HG03066 (cell line): Measurements from ENCODE around the gene SLC35F2.
A peak's percentile ranks its signal among the peaks of the same experiment; 100 is the strongest.
"Not testable (repeated sequence)": the region's sequence is repeated elsewhere in the genome, so short reads cannot be mapped to it uniquely, and the experiment has no call there.

Experiments used
- ATAC-seq: cut with Tn5 transposase; IDR thresholded peaks from one replicate; pipeline ENCODE4 v1.9.1; 2021; ENCODE audit warnings: low read depth; ENCODE audit not compliant: unreplicated experiment

Gene SLC35F2

DNA sequence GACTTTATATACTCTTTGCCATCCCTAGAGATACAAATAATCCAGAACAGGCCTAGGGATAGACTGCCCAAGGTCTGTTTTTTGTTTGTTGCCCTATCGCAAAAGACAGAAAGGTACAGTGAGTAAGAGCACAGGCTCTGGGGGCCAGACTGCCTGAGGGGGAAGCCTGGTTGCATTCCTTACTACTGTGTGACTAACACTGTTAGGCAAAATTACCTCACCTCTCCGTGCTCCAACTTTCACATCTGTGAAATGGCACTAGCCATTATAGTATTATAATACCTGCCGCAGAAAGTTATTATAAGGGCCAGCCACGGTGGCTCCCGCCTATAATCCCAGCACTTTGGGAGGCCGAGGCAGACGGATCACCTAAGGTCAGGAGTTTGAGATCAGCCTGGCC, 14.5 kb downstream of the SLC35F2 start:
- ATAC-seq: no peak

DNA sequence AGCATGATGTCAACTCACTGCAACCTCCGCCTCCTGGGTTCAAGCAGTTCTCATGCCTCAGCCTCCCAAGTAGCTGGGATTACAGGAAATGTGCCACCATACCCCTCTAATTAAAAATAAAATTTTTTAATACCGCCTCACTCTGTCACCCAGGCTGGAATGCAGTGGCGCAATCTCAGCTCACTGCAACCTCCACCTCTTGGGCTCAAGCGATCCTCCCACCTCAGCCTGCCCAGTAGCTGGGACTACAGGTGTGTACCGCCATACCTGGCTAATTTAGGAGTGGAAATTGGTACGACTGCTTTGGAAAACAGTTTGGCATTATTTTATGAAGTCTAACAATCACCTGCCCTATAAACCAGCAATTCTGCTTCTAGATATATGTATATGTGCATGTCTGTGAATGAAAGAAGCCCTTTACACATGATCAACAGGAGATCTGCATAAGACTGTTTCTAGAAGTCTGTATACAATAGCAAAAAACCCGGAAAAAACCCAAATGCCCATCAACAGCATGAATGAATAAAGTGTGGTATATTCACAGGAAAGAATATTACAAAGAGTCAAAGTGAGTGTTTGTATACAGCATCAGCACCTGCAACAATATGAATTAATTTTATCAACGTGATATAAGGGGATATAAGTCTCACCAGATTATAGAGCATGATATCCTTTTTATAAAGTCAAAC, 16.0 kb downstream of the SLC35F2 start:
- no peak for ATAC-seq

DNA sequence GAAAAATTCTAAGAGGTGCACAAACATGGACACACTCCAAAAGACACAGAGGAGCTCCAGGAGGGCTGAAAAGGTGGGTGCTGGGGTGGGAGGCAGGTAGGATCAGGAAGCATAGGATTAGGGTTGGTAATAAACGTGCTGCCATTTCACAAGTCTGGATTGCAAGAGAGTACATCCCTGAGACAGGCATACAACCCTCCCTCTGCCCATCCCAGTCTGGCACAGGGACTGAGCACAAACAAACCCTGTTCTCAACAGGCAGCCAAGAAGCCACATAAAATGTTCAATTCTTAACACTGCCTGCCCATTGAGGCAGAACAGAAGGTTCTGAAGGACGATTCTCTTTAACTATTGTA, 18.5 kb downstream of the SLC35F2 start:
- peak; percentile 35 for ATAC-seq

DNA sequence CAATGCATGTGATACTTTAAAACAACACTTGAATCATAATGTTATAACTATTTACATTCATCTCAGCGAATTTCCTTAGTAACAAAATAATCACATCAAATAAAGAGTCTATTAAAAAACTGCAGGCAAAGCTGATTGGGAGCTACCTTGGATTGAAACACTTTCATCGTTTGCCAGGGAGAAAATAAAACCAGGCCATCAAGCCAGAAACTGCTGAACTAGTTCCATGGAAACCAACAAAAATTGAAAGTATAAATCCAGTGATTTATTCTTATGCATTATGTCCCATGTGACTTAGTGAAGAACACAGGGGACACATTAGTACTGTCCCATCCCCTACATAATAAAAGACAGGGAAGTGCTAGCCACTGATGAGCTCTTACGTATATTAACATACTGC, 21.7 kb downstream of the SLC35F2 start:
- ATAC-seq: no peak

DNA sequence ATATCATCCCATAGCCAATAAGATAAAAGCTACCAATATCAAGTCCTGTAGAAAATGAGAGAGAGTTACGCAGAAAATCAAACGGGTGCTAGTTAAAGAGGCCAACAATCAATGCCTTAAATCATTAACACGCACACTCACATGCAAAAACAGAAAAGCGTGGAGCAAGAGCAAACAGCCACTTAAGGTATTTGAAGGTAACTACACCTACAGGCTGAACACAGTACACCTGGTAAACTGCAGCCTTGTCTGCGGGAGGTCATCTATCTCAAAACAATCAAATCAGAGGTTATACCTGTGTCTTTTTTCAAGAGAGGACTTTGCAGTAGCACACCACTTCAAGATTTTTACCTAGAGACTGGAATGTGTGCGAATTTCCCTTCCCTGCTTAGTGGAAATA, 23.6 kb downstream of the SLC35F2 start:
- no peak for ATAC-seq

DNA sequence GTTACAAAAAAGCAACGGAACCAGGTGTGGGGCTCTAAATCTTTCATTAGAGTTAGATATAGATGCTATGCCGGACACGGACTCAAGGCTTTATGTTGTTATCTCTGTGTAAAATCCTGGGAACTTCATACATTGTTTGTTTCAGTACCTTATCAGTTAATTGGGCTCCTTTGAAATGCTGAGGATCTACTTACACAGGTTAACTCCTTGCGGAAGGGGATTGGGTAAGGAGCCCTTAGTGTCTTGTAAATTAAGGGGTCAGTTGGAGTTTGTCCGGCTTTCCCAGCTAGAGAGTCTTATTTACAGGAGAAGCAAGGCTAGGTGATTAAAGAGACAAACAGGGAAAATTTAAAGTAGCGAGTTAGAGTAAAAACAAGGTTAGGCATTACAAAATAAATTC, 24.7 kb downstream of the SLC35F2 start:
- ATAC-seq: not testable (repeated sequence)

DNA sequence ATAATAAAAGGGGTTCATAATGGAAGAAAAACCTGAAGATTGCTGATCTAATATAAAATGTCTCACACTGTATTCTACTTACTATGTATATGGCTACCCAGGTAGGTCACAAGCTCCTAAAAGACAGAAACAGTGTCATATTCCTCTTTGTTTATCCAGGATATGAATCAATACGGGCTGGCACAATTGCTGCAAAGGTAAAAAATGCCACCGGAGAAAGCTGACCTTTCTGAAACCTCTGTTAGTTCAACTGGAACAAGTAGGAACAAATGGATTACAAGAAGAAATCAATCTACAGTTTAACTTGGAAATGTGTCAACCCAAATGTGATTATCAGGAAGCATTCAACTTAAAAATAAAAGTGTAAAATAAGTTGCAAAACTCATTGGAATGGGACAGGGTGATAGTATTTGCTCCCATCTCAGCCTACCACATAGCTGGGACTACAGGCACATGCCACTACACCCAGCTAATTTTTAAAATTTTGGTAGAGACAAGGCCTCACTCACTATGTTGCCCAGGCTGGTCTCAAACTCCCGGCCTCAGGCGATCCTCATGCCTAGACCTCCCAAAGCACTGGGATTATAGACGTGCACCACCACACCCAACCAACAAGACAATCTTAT, 27.6 kb downstream of the SLC35F2 start:
- no peak for ATAC-seq

DNA sequence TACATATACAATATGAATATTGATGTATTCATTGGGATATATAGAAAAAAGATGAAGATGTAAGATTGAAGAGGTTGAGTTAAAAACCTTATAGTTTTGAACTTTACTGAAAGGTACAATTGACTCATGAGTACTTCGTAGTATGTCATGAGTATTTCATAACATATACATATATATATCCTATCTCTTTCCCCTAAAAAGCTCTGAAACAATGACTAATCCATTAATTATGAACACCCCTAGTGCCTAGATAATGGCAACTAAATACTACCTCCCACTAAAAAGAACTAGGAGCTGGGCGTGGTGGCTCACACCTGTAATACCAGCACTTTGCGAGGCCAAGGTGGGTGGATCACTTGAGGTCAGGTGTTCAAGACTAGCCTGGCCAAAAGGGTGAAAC, 31.5 kb downstream of the SLC35F2 start:
- ATAC-seq: no peak

DNA sequence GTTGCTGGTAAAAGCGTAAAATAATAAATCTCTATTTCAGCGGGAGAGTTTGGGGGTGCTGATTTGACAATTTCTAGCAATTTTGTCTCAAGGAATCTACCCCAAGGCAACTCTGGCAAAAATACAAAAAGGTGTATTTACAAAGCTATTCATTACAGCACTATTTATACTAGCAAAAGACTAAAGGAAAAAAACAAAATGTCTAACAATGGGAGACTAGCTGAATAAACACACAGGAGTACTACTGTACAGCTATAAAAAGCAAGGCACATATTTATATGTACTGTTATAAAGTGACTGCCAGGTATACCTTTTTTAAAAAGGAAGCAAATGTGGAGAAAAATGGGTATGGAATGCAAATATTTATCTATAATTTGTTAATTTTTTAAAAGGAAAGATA, 32.7 kb downstream of the SLC35F2 start:
- ATAC-seq: no peak

DNA sequence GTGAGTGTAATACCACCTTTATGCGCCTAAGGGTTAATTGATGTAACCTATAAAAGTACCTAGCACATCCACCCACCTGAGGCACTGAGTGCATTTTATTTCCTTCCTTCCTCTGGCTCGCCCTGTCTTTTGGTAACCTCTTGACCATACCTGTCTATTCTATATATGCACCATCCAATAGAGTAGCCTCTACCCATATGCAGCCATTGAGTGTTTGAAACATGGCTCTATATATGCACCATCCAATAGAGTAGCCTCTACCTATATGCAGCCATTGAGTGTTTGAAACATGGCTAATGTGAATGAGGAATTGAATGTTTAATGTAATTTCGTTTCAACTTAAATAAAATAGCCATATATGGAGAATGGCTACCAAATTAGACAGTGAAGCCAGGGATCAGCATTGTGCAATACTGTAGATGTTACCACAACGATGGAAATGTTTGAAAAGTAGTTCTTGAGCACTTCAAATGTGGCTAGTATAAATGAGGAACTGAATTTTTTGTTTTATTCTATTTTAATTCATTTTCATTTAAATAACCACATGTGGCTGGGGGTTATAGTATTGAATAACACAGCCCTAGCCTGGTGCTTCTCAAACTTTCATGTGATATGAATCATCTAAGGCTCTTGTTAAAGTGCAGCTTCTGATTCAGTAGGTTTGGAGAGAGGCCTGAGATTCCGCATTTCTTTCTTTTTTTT, 33.8 kb downstream of the SLC35F2 start:
- no peak for ATAC-seq

DNA sequence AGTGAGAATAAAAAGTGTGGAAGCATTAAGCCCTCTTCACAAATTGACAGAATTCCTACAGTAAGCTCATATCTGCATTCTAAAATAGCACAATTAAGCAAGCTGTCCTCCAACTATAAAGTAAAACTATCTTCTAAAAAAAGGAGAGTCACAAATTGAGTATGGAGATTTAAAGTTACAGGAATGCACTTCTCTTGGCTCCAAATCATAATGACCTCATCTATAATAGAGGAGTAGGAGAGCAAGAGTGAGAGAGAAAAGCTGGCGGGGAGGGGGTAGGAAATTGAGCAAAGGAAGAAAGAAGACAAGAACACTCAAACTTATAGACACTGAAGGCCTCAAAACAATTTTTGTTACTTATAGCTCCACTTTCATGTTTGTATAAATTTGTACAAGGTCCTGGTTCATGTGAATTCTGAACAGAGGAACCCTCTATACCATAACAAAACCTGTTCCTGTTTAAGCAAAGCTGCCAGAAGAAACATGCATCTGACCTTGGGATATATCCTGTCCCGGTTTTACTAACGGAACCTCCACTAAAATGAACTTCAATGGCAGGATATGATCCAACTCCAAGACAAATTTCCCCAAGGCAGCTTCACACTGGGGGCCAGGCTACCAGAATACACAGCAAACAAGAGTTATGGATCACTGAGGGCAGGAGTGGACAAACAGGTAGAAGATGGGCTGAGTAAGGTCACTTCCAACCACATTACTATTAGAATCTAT, 37.2 kb downstream of the SLC35F2 start:
- ATAC-seq: no peak

DNA sequence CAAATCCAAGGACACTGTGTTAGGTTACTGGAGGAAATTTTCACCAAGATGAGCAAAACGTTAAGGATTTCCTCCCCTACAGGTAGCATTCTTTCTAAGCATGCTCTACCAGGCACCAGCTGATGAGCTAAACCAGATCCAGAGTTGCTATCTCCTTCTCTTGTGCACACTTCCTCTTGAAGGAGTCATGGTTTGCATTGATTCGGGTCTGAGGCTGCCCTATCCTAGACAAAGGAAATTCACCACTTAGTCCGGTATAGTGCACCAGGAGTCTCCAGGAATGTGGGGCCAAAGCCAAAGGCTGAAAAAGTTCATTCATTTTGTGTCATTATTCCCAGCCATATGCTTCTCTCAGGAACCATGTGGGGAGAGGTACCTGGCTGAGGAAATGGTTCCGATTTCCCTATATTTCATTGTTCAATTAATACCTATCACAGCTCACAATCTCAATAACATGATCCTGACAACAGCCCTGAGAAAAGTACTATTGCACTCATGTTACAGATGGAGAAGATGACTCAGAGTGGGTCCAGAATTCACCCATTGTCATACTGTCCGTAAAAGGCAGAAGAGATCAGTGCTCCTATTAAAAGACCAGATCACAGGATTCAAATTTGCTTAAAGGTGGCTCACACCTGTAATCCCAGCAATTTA, 39.1 kb downstream of the SLC35F2 start:
- no peak for ATAC-seq

DNA sequence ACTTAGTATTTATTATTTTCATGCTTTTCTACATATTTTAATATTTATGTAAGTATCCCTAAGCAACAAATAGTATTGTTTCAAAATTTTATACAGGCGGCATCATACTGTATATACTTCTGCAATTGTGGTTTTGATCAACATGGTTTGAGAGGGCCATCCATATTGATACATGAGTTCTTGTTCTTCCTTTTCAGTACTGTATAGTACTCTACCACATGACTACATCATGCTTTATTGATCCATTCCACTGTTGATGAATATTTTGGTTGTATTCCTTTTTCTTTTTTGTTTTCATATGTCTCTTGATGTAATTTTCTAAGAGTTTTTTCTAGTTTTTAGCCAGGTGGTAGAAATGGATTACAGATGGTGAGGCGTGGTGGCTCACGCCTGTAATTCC, 40.1 kb downstream of the SLC35F2 start:
- no peak for ATAC-seq

DNA sequence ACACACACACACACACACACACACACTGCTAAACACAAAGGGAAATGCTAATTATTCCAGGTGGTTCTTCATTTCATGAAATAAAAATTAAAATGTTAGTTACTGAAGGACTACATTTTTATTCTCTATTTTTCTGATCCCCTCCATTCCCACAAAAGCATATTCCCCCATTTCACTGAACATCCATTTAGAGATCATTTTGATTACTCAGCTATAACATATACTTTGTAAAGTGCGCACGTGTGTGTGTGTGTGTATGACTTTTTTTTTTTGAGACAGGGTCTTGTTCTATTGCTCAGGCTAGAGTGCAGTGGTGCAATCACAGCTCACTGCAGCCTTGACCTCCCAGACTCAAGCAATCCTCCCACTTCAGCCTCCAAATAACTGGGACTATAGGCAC, 42.6 kb downstream of the SLC35F2 start:
- no peak for ATAC-seq

DNA sequence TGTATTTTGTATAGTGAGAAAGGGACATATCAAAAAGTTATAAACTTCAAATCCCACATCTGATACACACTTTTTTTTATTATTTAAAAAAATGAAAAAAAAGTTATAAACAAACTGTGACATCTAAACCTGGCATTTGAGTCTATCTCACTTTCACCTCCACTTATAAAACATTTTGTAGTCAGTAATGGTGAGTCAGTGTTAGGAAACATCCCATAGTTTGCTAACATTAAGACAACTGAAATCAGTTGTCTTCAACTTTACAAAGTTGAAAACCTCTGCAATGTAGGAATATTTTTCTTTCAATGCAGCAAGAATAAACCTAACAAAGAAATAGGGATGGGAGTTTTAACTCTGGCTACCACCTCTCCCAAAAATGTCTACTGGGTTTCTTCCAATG, 47.7 kb downstream of the SLC35F2 start:
- ATAC-seq: no peak

DNA sequence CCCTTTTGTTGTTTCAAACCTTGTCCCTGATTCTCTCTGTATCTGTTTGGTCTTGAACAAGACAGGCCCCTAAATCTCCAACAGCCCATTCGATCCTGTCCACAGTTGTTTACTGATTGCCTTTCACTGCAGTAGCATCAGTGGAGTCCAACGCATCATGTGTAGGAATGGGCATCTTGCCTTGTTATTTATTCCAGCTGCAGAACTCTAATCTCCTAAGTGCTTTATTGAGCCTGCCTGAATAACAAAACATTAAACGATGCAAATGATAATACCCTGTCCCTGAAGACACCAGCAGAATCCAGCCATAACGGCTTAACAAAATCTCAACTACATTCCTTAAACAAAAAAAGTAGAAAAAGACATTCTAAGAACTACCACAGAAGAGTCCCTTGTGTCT, 50.1 kb downstream of the SLC35F2 start:
- ATAC-seq: no peak

DNA sequence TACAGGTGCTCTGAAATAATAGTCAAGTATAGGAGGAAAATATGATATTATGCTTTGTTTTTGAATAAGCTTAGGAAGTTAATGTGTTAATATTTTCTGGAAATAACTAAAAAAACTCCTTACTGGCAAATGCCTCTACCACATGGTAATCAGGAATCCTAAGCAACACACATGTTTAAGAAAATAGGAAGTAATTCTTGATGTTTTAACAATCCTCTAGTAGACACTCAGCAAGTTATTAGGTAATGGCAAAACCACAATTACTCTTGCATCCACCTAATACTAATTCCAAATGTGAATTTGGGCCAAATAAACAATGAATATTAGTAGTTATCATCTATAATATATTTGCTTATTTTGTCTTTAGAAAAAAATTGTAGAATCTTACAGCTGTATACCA, 53.6 kb downstream of the SLC35F2 start:
- no peak for ATAC-seq

DNA sequence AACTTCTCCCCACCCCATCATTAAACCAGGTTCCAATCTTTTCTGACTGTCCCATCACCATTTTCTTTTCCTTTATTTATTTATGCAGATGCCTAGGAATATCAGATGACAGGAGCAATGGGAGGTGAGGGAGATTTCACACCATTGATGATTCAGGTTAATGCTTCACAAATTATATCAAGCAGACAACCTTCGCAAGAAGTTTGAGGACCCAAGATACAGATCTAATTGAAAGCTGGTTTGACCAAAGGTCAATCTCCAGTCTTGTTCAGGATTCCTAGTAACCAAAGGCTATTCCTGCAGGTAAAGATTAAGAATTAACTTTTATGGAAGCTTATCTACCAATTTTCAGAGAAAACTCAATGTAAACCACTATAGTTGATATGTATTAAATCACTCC, 54.4 kb downstream of the SLC35F2 start:
- ATAC-seq: no peak

DNA sequence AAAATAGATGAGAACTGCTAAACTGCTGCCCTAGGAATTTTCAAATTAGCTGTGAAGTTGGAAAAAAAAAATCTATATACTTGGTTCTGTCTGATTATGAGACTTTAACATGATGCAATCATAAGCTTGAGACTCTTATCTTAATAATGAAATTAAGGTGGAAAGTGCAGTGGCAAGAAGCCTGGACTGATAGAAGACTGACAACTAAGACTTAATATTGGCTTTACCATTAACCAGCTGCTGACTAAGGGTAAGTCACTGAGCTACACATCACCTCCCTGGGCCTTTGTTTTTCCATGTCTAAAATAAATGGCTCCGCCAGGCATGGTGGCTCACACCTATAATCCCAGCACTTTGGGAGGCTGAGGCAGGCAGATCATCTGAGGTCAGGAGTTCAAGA, 56.9 kb downstream of the SLC35F2 start:
- no peak for ATAC-seq

DNA sequence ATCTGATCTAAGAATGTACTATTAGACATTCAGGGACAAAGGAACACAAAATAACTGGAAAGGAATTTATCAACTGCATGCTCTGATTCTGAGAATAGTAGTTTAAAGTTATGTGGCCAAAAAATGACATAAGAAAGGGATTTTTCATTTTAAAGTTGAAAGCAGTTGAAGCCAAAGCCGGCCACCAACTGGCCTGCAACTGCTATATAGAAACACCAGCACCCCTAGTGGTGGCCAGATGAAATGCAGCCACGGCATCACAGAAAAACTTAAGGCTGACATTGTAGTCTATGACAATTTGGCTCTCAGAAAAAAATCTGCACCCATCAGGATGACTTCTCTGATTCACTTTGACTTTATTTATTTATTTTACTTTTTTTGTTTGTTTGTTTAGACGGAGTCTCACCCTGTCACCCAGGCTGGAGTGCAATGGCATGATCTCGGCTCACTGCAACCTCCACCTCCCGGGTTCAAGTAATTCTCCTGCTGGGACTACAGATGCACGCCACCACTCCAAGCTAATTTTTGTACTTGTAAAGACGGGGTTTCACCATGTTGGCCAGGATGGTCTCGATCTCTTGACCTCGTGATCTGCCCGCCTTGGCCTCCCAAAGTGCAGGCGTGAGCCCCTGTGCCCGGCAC, 59.2 kb downstream of the SLC35F2 start:
- peak; percentile 97 for ATAC-seq
